HUES48 (cell line): ENCODE data around the gene TMEM259.
"Not testable (repeated sequence)": the region's sequence is repeated elsewhere in the genome, so short reads cannot be mapped to it uniquely, and the experiment has no call there.

ENCODE experiments used
- H3K27ac ChIP-seq: one replicate; pipeline ENCODE4 v1.7.0; 2013; ENCODE audit warnings: low read depth, low read length, inconsistent platforms
- H3K27me3 ChIP-seq: 2 replicates; pipeline ENCODE4 v1.6.1; 2013; ENCODE audit warnings: mild to moderate bottlenecking, low read length; ENCODE audit not compliant: control insufficient read depth, insufficient read depth
- H3K36me3 ChIP-seq: 2 replicates; pipeline ENCODE4 v1.6.1; 2013; ENCODE audit warnings: low read length; ENCODE audit not compliant: control insufficient read depth, insufficient read depth
- H3K4me1 ChIP-seq: 2 replicates; pipeline ENCODE4 v1.6.1; 2013; ENCODE audit warnings: mild to moderate bottlenecking, low read length; ENCODE audit not compliant: control insufficient read depth, insufficient read depth
- H3K4me3 ChIP-seq: 2 replicates; pipeline ENCODE4 v1.5.1; 2013; ENCODE audit warnings: mild to moderate bottlenecking, low read depth, low read length
- H3K9ac ChIP-seq: 2 replicates; pipeline ENCODE4 v1.6.1; 2013; ENCODE audit warnings: mild to moderate bottlenecking, low read depth, low read length, moderate library complexity
- H3K9me3 ChIP-seq: 2 replicates; pipeline ENCODE4 v1.6.1; 2013; ENCODE audit warnings: low read length; ENCODE audit not compliant: control insufficient read depth, insufficient read depth

The TMEM259 gene

GRCh38 chr19:1035998-1036621 lies 15.2 kb upstream of the TMEM259 start:
- 0 out of 2 replicates have a peak, but pooled peaks cover 6% of the 10 kb centered on the region for H3K4me1 ChIP-seq
- H3K27ac ChIP-seq: no peak overlapping the region
- H3K9me3 ChIP-seq: no peaks in the 10 kb centered on the region
- H3K9ac ChIP-seq: no peak overlapping the region
- no peak overlapping the region for H3K4me3 ChIP-seq
- H3K27me3 ChIP-seq: no peaks in the 10 kb centered on the region
- peaks cover 57% of the 10 kb centered on the region for H3K36me3 ChIP-seq

GRCh38 chr19:1032264-1032867 lies 11.4 kb upstream of the TMEM259 start:
- no peak overlapping the region for H3K27ac ChIP-seq
- no peak overlapping the region for H3K9ac ChIP-seq
- H3K27me3 ChIP-seq: no peaks in the 10 kb centered on the region
- peaks cover 59% of the 10 kb centered on the region for H3K36me3 ChIP-seq
- no peak overlapping the region for H3K4me3 ChIP-seq
- no peaks in the 10 kb centered on the region for H3K9me3 ChIP-seq
- H3K4me1 ChIP-seq: no peaks in the 10 kb centered on the region

- Histone ChIP-seq H3K9ac (peak overlapping the region; percentile 99), H3K4me1 (no peaks in the 10 kb centered on the region), H3K27me3 (no peaks in the 10 kb centered on the region), H3K4me3 (peak overlapping the region; percentile 97), H3K9me3 (no peaks in the 10 kb centered on the region), H3K36me3 (peaks cover 37% of the 10 kb centered on the region), H3K27ac (peak overlapping the region; percentile 99)
Observed at GRCh38 chr19:1028062-1028926, 7.4 kb upstream of the TMEM259 start.

GRCh38 chr19:1027650-1028061 lies 6.7 kb upstream of the TMEM259 start:
- no peaks in the 10 kb centered on the region for H3K9me3 ChIP-seq
- peak overlapping the region; percentile 99 for H3K27ac ChIP-seq

GRCh38 chr19:1026783-1027649 lies 6.1 kb upstream of the TMEM259 start:
- Histone ChIP-seq H3K27ac (peak overlapping the region; percentile 99), H3K27me3 (no peaks in the 10 kb centered on the region), H3K9me3 (no peaks in the 10 kb centered on the region), H3K4me3 (peak overlapping the region; percentile 97), H3K36me3 (peaks cover 25% of the 10 kb centered on the region), H3K9ac (peak overlapping the region; percentile 99), H3K4me1 (no peaks in the 10 kb centered on the region)

More at GRCh38 chr19:1027650-1028061, 6.7 kb upstream of the TMEM259 start:
- no peaks in the 10 kb centered on the region for H3K27me3 ChIP-seq
- no peaks in the 10 kb centered on the region for H3K4me1 ChIP-seq
- H3K4me3 ChIP-seq: peak overlapping the region; percentile 97
- H3K36me3 ChIP-seq: peaks cover 31% of the 10 kb centered on the region
- peak overlapping the region; percentile 99 for H3K9ac ChIP-seq

GRCh38 chr19:1025960-1026782 lies 5.2 kb upstream of the TMEM259 start, which contains the start of gene CNN2:
Gene CNN2, plus strand, starts transcription at chr19:1026608. Its CDS starts 54 bp downstream, at chr19:1026662.
- Histone ChIP-seq H3K9ac (peak within 1 kb of the TSS; percentile 99), H3K27me3 (no peaks in the 10 kb centered on the region), H3K27ac (peak within 1 kb of the TSS; percentile 99), H3K4me1 (no peaks in the 10 kb centered on the region), H3K4me3 (peak within 1 kb of the TSS; percentile 97), H3K9me3 (no peaks in the 10 kb centered on the region), H3K36me3 (peaks cover 19% of the 10 kb centered on the region)

GRCh38 chr19:1025080-1025479 lies 4.2 kb upstream of the TMEM259 start:
- not testable (repeated sequence) for H3K36me3 ChIP-seq, H3K9ac ChIP-seq, H3K27ac ChIP-seq, H3K9me3 ChIP-seq, H3K4me3 ChIP-seq, H3K27me3 ChIP-seq, H3K4me1 ChIP-seq

GRCh38 chr19:1023883-1024188 lies 2.9 kb upstream of the TMEM259 start:
- H3K4me3 ChIP-seq, H3K4me1 ChIP-seq, H3K27ac ChIP-seq, H3K36me3 ChIP-seq, H3K9me3 ChIP-seq, H3K9ac ChIP-seq, H3K27me3 ChIP-seq: not testable (repeated sequence)

- Histone ChIP-seq H3K4me3 (peak overlapping the region; percentile 75), H3K9me3 (no peaks in the 10 kb centered on the region), H3K27ac (peak overlapping the region; percentile 94), H3K36me3 (peaks cover 5% of the 10 kb centered on the region; the same call in 1 of the 2 replicates), H3K4me1 (peaks cover 20% of the 10 kb centered on the region), H3K27me3 (no peaks in the 10 kb centered on the region), H3K9ac (peak overlapping the region; percentile 90)
Observed at GRCh38 chr19:1019980-1020867, 699 bp downstream of the TMEM259 start.
